Measurements from ENCODE around the gene SDCBP2. TPM values are rescaled to one million over a fixed set of nuclear protein-coding genes. Genes with fewer than 3 reads are reported as not detected.

The SDCBP2 gene
- total RNA-seq, 2 experiments from 2014 or later = 1.2 to 1.3 TPM

DNA sequence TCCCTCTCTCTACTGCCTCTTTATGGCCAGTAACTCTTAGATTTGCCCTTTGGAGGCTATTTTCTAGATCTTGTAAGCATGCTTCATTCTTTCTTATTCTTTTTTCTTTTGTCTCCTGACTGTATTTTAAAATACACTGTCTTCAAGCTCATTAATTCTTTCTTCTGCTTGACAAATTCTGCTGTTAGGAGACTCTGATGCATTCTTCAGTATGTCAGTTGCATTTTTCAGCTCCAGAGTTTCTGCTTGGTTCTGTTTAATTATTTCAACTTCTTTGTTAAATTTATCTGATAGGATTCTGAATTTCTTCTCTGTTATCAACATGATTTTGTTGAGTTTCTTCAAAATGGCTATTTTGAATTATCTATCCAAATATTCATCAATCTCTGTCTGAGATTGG is 25.0 kb upstream of the SDCBP2 start:
- Histone ChIP-seq H3K27ac (ENCODE audit: low read depth in 1 of 2, low read length in 2 of 2) (no peak overlapping the region), H3K36me3 (ENCODE audit: insufficient read depth, low read length) (peaks cover 44% of the 10 kb centered on the region), H3K27me3 (ENCODE audit: control insufficient read depth in 1 of 2, insufficient read depth in 2 of 2, low read length in 2 of 2) (no peaks in the 10 kb centered on the region), H3K4me1 (ENCODE audit: insufficient read depth, low read length) (peaks cover 10% of the 10 kb centered on the region), H3K4me3 (ENCODE audit: low read length) (no peak overlapping the region), H3K9me3 (ENCODE audit: control insufficient read depth in 1 of 2, insufficient read depth in 1 of 2, low read length in 2 of 2) (no peaks in the 10 kb centered on the region)
- H3K27ac Mint-ChIP-seq = no peak overlapping the region
- ChIA-PET POLR2A (no interaction called here), CTCF (no interaction called here)
- H3K27me3 Mint-ChIP-seq = no peaks in the 10 kb centered on the region
- peaks cover 33% of the 10 kb centered on the region for H3K4me1 Mint-ChIP-seq (ENCODE audit: low read depth)
- DNase-seq (no peak), ATAC-seq (ENCODE audit: poor library complexity) (no peak)
- H3K36me3 Mint-ChIP-seq (ENCODE audit: low read depth) = peaks cover 90% of the 10 kb centered on the region
- intact Hi-C loops (cut with DNase I, micrococcal nuclease) = no loop called here
- H3K4me3 Mint-ChIP-seq = no peak overlapping the region
- H3K9me3 Mint-ChIP-seq = peaks cover 2% of the 10 kb centered on the region
- TF ChIP-seq, protein P1, sequence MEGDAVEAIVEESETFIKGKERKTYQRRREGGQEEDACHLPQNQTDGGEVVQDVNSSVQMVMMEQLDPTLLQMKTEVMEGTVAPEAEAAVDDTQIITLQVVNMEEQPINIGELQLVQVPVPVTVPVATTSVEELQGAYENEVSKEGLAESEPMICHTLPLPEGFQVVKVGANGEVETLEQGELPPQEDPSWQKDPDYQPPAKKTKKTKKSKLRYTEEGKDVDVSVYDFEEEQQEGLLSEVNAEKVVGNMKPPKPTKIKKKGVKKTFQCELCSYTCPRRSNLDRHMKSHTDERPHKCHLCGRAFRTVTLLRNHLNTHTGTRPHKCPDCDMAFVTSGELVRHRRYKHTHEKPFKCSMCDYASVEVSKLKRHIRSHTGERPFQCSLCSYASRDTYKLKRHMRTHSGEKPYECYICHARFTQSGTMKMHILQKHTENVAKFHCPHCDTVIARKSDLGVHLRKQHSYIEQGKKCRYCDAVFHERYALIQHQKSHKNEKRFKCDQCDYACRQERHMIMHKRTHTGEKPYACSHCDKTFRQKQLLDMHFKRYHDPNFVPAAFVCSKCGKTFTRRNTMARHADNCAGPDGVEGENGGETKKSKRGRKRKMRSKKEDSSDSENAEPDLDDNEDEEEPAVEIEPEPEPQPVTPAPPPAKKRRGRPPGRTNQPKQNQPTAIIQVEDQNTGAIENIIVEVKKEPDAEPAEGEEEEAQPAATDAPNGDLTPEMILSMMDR (IDR thresholded peaks at IDR 0.05) = no peak

DNA sequence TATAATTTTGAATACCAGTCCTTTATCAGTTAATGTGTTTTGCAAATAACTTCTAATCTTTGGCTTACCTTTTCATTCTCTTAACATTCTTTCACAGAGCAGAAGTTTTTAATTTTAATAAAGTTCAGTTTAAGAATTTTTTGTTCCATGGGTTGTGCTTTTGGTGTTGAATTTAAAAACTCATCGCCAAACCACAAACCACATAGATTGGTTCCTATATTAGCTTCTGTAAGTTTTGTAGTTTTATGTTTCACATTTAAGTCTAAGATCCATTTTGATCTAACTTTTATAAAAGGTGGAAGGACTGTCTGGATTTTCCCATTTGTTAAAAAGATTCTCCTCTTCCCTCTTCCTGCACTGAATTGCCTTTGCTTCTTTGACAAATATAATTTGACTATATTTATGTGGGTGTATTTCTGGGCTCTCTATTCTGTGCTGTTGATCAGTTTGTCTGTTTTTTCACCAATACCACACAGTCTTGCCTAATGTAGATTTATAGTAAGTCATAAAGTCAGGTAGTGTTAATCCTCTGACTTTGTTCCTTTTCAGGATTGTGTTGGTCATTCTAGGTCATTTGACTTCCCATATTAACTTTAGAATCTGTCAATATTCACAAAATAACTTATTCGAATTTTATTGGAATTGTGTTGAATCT is 17.5 kb upstream of the SDCBP2 start:
- Mint-ChIP-seq H3K4me3 (no peak overlapping the region), H3K36me3 (ENCODE audit: low read depth) (peaks cover 20% of the 10 kb centered on the region), H3K27me3 (no peaks in the 10 kb centered on the region), H3K9me3 (peaks cover 3% of the 10 kb centered on the region), H3K27ac (no peak overlapping the region), H3K4me1 (ENCODE audit: low read depth) (peaks cover 39% of the 10 kb centered on the region)
- Histone ChIP-seq H3K4me1 (ENCODE audit: insufficient read depth, low read length) (no peaks in the 10 kb centered on the region), H3K27me3 (ENCODE audit: control insufficient read depth in 1 of 2, insufficient read depth in 2 of 2, low read length in 2 of 2) (no peaks in the 10 kb centered on the region), H3K9me3 (ENCODE audit: control insufficient read depth in 1 of 2, insufficient read depth in 1 of 2, low read length in 2 of 2) (no peaks in the 10 kb centered on the region), H3K4me3 (ENCODE audit: low read length) (no peak overlapping the region), H3K36me3 (ENCODE audit: insufficient read depth, low read length) (peaks cover 3% of the 10 kb centered on the region), H3K27ac (ENCODE audit: low read depth in 1 of 2, low read length in 2 of 2) (no peak overlapping the region)
- TF ChIP-seq, protein P1 (IDR thresholded peaks at IDR 0.05) = no peak
- ChIA-PET CTCF (no interaction called here), POLR2A (no interaction called here)
- intact Hi-C loops (cut with DNase I, micrococcal nuclease) = no loop called here
- ATAC-seq (ENCODE audit: poor library complexity) (no peak), DNase-seq (no peak)

DNA sequence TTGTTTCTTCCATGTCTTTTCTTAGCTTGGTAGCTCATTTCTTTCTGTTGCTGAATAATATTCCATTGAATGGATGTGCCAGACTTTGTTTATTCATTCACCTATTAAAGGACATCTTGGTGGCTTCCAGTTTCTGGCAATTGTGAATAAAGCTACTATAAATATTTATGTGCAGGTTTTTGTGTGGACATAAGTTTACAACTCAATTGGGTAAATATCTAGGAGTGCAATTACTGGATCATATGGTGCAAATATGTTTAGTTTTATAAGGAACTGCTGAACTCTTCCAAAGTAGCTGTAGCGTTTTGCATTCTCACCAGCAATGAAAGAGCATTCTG is 16.8 kb upstream of the SDCBP2 start:
- Mint-ChIP-seq H3K27me3 (no peaks in the 10 kb centered on the region), H3K27ac (no peak overlapping the region), H3K9me3 (peaks cover 3% of the 10 kb centered on the region), H3K4me1 (ENCODE audit: low read depth) (peaks cover 35% of the 10 kb centered on the region), H3K36me3 (ENCODE audit: low read depth) (peaks cover 13% of the 10 kb centered on the region), H3K4me3 (no peak overlapping the region)
- intact Hi-C loops (cut with DNase I, micrococcal nuclease) = no loop called here
- H3K9me3 ChIP-seq (ENCODE audit: control insufficient read depth in 1 of 2, insufficient read depth in 1 of 2, low read length in 2 of 2) = no peaks in the 10 kb centered on the region
- peaks cover 3% of the 10 kb centered on the region for H3K36me3 ChIP-seq (ENCODE audit: insufficient read depth, low read length)
- peaks cover under 1% of the 10 kb centered on the region for H3K4me1 ChIP-seq (ENCODE audit: insufficient read depth, low read length)
- DNase-seq = no peak
- no peak for ATAC-seq (ENCODE audit: poor library complexity)
- ChIA-PET CTCF (interaction anchor here (1.0 kb wide), 1 partner anchor 17 kb away, joined by 3 read pairs; no protein-coding TSS in a partner anchor), POLR2A (no interaction called here)
- H3K27ac ChIP-seq (ENCODE audit: low read depth in 1 of 2, low read length in 2 of 2) = no peak overlapping the region
- no peaks in the 10 kb centered on the region for H3K27me3 ChIP-seq (ENCODE audit: control insufficient read depth in 1 of 2, insufficient read depth in 2 of 2, low read length in 2 of 2)
- TF ChIP-seq, protein P1 (IDR thresholded peaks at IDR 0.05) = no peak
- H3K4me3 ChIP-seq (ENCODE audit: low read length) = no peak overlapping the region
